ENCODE data around the gene HS3ST2.
"Not testable (repeated sequence)": the region's sequence is repeated elsewhere in the genome, so short reads cannot be mapped to it uniquely, and the experiment has no call there.

Gene HS3ST2

GRCh38 chr16:22878955-22879354, 65.0 kb downstream of the HS3ST2 start:
- DNase-seq = no peak

- no peak for DNase-seq
Measured at GRCh38 chr16:22879466-22879865, 65.5 kb downstream of the HS3ST2 start.

- DNase-seq = no peak
Measured at GRCh38 chr16:22882981-22883380, 69.0 kb downstream of the HS3ST2 start.

- no peak for DNase-seq
Measured at GRCh38 chr16:22885951-22886350, 72.0 kb downstream of the HS3ST2 start.

- DNase-seq = no peak
Measured at GRCh38 chr16:22886927-22887326, 73.0 kb downstream of the HS3ST2 start.

- DNase-seq = no peak
Measured at GRCh38 chr16:22887445-22887844, 73.5 kb downstream of the HS3ST2 start.

- DNase-seq = no peak
Measured at GRCh38 chr16:22888791-22889190, 74.8 kb downstream of the HS3ST2 start.

GRCh38 chr16:22890976-22891375, 77.0 kb downstream of the HS3ST2 start:
- no peak for DNase-seq

GRCh38 chr16:22897184-22897583, 83.2 kb downstream of the HS3ST2 start:
- no peak for DNase-seq

- no peak for DNase-seq
Measured at GRCh38 chr16:22898131-22898530, 84.2 kb downstream of the HS3ST2 start.

- peak in 53 of 56 donors; percentile 1 to 89 (median 54) for DNase-seq
Measured at GRCh38 chr16:22898874-22899348, 84.9 kb downstream of the HS3ST2 start.

- not testable (repeated sequence) for DNase-seq
Measured at GRCh38 chr16:22899567-22899966, 85.6 kb downstream of the HS3ST2 start.

- DNase-seq = no peak
Measured at GRCh38 chr16:22900863-22901262, 86.9 kb downstream of the HS3ST2 start.

- no peak for DNase-seq
Measured at GRCh38 chr16:22901563-22901962, 87.6 kb downstream of the HS3ST2 start.

GRCh38 chr16:22903716-22904115, 89.8 kb downstream of the HS3ST2 start:
- DNase-seq = no peak

- DNase-seq = no peak
Measured at GRCh38 chr16:22912654-22913053, 98.7 kb downstream of the HS3ST2 start.

GRCh38 chr16:22915003-22915402, 101.0 kb downstream of the HS3ST2 start:
- no peak for DNase-seq

- DNase-seq = no peak
Measured at GRCh38 chr16:22923491-22923890, 109.5 kb downstream of the HS3ST2 start.

GRCh38 chr16:22924492-22924891, 110.5 kb downstream of the HS3ST2 start:
- DNase-seq = no peak

GRCh38 chr16:22926105-22926751, 112.3 kb downstream of the HS3ST2 start:
- DNase-seq = no peak

GRCh38 chr16:22927306-22927705, 113.3 kb downstream of the HS3ST2 start:
- no peak for DNase-seq

- no peak for DNase-seq
Measured at GRCh38 chr16:22928882-22929435, 115.0 kb downstream of the HS3ST2 start.

- no peak for DNase-seq
Measured at GRCh38 chr16:22929461-22929860, 115.5 kb downstream of the HS3ST2 start.

All from nucleus accumbens (tissue), 56 donors.